T-helper 17 cell (primary cell): ENCODE data around the gene CTSC. TPM values are rescaled to one million over a fixed set of nuclear protein-coding genes. Genes with fewer than 3 reads are reported as not detected.

ENCODE experiments used
- ATAC-seq: fragments of 150-1000 bp; cut with Tn5 transposase; 2 replicates; pipeline ENCODE4 v1.10.0; 2021; ENCODE audit warnings: mild to moderate bottlenecking, moderate library complexity
- DNase-seq, 3 donors: peaks; one replicate each; pipeline versions ENCODE4 v3.0.0 to v3.0.0-alpha.2; 2020 to 2021
- H3K9me3 ChIP-seq: one replicate; pipeline ENCODE4 v1.7.0; 2013; ENCODE audit warnings: low read length, mild to moderate bottlenecking; ENCODE audit not compliant: control insufficient read depth, poor library complexity, severe bottlenecking
- H3K27ac Mint-ChIP-seq: one replicate; pipeline ENCODE4 v1.8.0; 2022; ENCODE audit warnings: mild to moderate bottlenecking, moderate library complexity, mixed read lengths
- H3K27me3 Mint-ChIP-seq: one replicate; pipeline ENCODE4 v1.8.0; 2022; ENCODE audit warnings: mixed read lengths
- H3K36me3 Mint-ChIP-seq: one replicate; pipeline ENCODE4 v1.8.0; 2022; ENCODE audit warnings: low read depth, mixed read lengths
- H3K4me1 Mint-ChIP-seq: one replicate; pipeline ENCODE4 v1.8.0; 2022; ENCODE audit warnings: mild to moderate bottlenecking, mixed read lengths
- H3K4me3 Mint-ChIP-seq: one replicate; pipeline ENCODE4 v1.8.0; 2022; ENCODE audit warnings: mild to moderate bottlenecking, moderate library complexity, mixed read lengths
- total RNA-seq, 4 donors: library from RNA in 2 of 4; stranded (reverse) in 2 of 4; gene quantifications; one replicate each; pipeline ENCODE4 v1.2.3 and lab custom pipeline; 2022 to 2026

The CTSC gene
- total RNA-seq, 2 donors from 2014 or later, result 52.8 to 69.8 TPM

DNA sequence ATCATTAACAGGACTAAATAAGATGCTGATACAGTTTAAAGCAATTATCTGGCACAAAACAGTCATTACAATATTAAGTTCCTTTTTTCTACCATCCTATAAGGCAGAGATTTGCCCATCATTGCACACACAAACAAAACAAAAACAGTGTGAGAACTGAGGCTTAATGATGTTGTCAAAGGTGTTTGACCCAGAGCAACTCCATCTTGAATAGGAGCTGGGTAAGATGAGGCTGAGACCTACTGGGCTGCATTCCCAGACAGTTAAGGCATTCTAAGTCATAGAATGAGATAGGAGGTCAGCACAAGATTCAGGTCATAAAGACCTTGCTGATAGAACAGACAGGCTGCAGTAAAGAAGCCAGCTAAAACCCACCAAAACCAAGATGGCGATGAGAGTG, 33.2 kb downstream of the CTSC start:
- DNase-seq (no peak), ATAC-seq (no peak)
- Mint-ChIP-seq H3K4me3 (no peak overlapping the region), H3K36me3 (peaks cover 25% of the 10 kb centered on the region), H3K4me1 (peaks cover 27% of the 10 kb centered on the region), H3K27me3 (no peaks in the 10 kb centered on the region), H3K27ac (no peak overlapping the region)
- no peaks in the 10 kb centered on the region for H3K9me3 ChIP-seq

DNA sequence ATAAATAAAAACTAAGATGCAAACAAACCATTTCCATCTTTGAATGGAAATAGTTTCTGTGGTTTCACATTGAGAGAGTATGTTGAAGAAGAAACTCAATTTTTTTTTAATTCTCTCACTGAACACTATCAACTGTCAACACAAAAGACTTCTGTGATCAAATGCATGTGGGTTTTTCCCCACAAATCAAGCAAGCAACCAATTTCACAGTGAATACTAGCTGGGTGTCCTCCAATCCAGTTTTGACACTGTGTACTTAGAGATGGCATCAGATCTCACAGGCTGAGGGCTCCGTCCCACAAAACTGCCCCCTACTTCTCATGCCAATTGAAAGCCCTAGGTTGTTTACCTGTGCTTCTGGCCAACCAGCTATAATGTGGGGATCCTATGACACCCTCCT, 34.5 kb downstream of the CTSC start:
- Mint-ChIP-seq H3K27ac (peak overlapping the region; percentile 62), H3K4me3 (no peak overlapping the region), H3K4me1 (peaks cover 30% of the 10 kb centered on the region), H3K27me3 (no peaks in the 10 kb centered on the region), H3K36me3 (peaks cover 21% of the 10 kb centered on the region)
- DNase-seq (no peak), ATAC-seq (no peak)
- no peaks in the 10 kb centered on the region for H3K9me3 ChIP-seq

DNA sequence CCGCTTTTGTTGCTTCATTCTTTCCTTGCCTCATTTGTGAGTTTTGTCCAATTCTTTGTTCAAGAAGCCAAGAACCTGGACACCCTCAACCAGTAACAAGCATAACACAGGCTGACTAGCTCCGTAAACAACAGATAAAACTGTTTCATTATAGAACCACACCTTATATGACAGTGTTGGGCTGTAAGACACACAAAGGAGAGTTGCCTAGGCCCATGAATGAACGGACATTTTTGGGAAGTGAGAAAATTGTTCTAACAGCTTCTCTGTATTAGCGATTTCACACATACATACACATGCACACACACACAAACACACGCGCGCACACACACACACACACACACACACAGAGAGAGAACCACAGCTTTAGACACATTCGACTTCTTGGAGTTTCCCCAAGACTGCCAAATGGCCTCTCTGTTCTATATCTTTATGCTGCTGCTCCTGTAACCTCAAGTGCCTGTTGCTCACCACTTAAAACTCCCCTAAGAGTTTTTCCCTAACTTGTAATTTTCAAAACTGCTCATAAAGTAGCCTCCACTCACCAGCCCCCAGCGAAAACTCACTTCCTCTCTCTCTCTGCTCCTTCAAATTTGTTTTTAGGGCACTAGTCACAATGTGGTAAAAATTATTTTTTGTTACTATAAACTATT, 35.9 kb downstream of the CTSC start:
- Mint-ChIP-seq H3K27me3 (no peaks in the 10 kb centered on the region), H3K36me3 (peaks cover 15% of the 10 kb centered on the region), H3K4me1 (peaks cover 27% of the 10 kb centered on the region), H3K27ac (peak overlapping the region; percentile 85), H3K4me3 (peak overlapping the region; percentile 67)
- no peak for DNase-seq
- H3K9me3 ChIP-seq, result no peaks in the 10 kb centered on the region
- ATAC-seq, result peak; percentile 84

DNA sequence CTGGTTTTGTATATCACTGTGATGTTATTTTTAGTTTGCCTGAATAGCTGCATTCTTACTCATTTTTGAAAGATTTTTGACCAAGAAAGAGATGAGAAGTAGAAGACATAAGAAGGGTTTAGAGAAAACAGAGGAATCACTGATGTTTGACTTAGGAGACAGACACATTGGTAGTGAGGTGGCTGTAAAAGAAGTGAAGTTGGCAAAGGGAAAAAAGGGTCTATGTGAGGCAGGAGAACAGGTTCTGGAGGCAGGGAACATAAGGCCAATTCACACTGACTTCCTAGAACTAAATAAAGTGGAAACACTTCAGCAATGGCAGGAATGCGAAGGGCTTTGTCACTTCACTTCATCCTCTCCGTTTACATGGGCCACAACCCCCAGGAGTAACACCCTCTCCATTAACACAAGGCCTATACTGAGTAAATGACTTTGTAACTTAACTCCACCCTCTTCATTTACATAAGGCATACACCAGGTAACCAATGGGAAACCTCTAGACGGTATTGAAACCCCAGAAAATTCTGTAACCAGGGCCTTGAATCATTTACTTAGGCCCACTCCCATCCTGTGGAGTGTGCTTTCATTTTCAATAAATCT, 36.5 kb downstream of the CTSC start:
- H3K36me3 Mint-ChIP-seq, result peaks cover 11% of the 10 kb centered on the region
- H3K9me3 ChIP-seq, result no peaks in the 10 kb centered on the region
- DNase-seq (no peak), ATAC-seq (peak; percentile 64)
- peaks cover 27% of the 10 kb centered on the region for H3K4me1 Mint-ChIP-seq
- H3K27me3 Mint-ChIP-seq, result no peaks in the 10 kb centered on the region
- H3K27ac Mint-ChIP-seq, result peak overlapping the region; percentile 85
- H3K4me3 Mint-ChIP-seq, result peak overlapping the region; percentile 67

DNA sequence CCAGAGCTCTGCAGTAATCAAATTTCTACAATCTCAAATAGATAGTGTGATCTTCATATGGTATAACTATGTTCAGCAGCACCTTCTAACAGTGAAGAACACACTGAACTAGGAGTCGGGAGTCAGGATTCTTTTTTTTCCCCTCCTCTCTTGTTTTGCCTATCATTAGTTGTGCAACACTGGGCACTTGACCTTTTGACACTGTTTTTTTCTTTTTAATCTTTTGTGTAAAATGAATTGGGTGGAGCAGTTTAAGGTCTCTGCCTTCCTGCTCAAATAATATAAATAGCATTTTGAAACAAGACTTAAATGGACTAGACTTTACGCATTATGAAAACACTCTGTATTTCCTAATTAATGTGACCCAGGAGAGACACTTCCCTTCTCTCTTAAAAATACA, 39.7 kb downstream of the CTSC start:
- ATAC-seq (no peak), DNase-seq (no peak)
- H3K4me3 Mint-ChIP-seq, result no peak overlapping the region
- peaks cover 12% of the 10 kb centered on the region for H3K36me3 Mint-ChIP-seq
- H3K27ac Mint-ChIP-seq, result no peak overlapping the region
- peaks cover 17% of the 10 kb centered on the region for H3K4me1 Mint-ChIP-seq
- no peaks in the 10 kb centered on the region for H3K9me3 ChIP-seq
- H3K27me3 Mint-ChIP-seq, result no peaks in the 10 kb centered on the region

DNA sequence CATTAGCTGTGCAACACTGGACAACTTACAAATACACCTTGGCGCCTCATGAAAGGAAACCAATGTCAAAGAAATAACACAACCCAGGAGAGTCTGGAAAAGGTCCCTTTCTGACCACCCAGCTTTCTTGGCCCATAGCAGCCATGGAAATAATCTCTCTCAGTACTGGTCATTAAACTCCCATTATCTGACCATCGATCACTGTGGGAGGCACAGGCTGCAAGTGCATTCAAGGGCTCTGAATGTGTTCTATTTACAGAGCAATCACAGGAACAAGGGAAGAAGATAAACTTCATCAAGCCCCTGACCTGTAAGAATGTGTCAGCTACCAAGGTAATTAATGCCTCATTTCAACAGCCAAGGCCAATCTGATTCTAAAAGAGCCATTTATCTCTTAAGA, 40.1 kb downstream of the CTSC start:
- ATAC-seq (no peak), DNase-seq (no peak)
- H3K9me3 ChIP-seq, result no peaks in the 10 kb centered on the region
- Mint-ChIP-seq H3K4me1 (peaks cover 17% of the 10 kb centered on the region), H3K4me3 (no peak overlapping the region), H3K36me3 (peaks cover 12% of the 10 kb centered on the region), H3K27ac (no peak overlapping the region), H3K27me3 (no peaks in the 10 kb centered on the region)

DNA sequence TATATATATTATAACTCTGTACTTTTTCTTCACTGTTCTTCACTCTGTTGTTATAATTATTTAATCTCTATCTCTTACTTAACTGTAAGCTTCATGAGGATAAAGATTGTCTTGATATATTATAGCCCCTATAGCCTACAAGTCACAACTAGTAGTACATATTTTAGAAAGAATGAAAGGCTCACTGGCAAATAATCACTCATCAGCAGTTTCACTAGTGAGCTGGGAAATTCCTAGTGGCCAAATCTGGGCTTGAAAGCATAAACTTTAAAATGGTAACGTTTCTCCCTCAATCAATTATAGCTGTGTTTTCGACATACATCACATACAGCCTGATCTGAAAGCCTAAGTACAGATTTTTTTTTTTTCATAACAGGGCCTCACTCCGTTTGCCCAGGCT, 42.5 kb downstream of the CTSC start:
- no peaks in the 10 kb centered on the region for H3K27me3 Mint-ChIP-seq
- ATAC-seq (no peak), DNase-seq (no peak)
- H3K4me3 Mint-ChIP-seq, result no peak overlapping the region
- H3K4me1 Mint-ChIP-seq, result peaks cover 4% of the 10 kb centered on the region
- H3K27ac Mint-ChIP-seq, result peak overlapping the region; percentile 41
- peaks cover 10% of the 10 kb centered on the region for H3K36me3 Mint-ChIP-seq
- H3K9me3 ChIP-seq, result no peaks in the 10 kb centered on the region

DNA sequence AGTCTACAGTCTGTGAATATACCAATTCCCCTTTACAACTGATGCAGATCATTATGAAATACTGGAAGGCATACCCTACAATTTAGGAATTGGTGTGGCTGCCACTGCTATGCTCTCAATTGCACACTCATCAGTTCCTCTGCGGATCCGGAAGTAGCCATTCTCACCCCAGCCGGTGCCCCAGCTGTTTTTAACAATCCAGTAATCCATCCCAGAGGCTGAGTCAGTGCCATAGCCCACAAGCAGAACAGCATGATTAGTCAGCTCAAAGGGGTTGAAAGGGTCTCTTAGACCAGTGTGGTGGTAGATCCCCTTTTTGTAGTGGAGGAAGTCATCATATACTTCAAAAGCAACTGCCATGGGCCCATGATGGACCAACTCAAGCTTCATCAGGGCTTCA, 43.6 kb downstream of the CTSC start:
- Mint-ChIP-seq H3K27ac (no peak overlapping the region), H3K36me3 (peaks cover 10% of the 10 kb centered on the region), H3K4me3 (no peak overlapping the region)

DNA sequence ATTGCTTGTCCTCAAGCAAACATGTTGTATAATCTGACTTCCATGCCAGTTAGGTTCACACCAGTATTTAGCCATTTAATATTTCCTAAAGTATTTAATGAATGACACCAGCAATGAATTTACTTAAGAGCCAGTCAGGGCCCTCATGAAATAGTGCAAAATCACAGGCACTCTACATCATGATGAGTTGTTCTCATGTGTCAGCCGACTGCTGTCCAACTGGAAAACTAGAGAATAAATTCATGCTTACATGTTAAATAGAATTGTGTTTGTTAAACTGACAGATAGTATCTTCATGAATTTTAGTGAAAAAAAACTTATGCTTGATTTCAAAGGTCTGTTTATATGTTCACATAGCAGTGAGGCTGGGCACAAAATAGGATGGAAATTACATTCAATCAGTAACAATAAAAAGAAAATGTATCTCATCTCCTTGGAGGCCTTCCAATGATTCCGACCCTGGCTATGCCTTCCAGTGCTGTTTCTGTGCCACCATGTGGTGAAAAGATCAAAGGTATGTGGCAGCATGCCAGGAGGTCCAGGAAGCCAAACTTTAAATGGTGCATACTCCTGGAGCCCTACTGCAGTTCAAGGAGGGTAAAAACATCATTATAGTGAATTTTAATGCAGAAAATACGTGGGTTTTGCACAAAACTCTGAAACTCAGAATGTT, 45.2 kb downstream of the CTSC start:
- Mint-ChIP-seq H3K4me1 (no peaks in the 10 kb centered on the region), H3K27ac (no peak overlapping the region), H3K36me3 (peaks cover 10% of the 10 kb centered on the region), H3K27me3 (no peaks in the 10 kb centered on the region), H3K4me3 (no peak overlapping the region)
- H3K9me3 ChIP-seq, result no peaks in the 10 kb centered on the region
- ATAC-seq (no peak), DNase-seq (no peak)

More for the DNA sequence above, 43.6 kb downstream of the CTSC start:
- H3K27me3 Mint-ChIP-seq, result no peaks in the 10 kb centered on the region
- no peak for DNase-seq
- ATAC-seq, result no peak
- H3K9me3 ChIP-seq, result no peaks in the 10 kb centered on the region
- peaks cover 3% of the 10 kb centered on the region for H3K4me1 Mint-ChIP-seq

DNA sequence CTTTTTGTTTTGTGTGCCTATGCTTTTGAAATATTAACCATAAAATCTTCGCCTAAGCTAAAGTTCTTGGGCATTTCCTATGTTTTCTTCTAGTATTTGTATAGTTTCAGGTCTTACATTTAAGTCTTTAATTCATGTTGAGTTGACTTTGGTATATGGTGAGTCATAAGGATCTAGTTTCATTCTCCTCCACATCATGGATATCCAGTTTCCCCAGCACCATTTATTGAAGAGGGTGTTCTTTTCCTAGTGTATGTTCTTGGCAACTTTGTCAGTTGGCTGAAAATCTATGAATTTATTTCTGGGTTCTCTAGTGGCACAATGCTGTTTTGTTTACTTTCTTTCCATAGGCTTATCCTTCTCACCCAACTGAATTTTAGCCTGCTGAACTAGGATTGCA, 49.0 kb downstream of the CTSC start:
- no peak overlapping the region for H3K27ac Mint-ChIP-seq
- H3K36me3 Mint-ChIP-seq, result peaks cover 3% of the 10 kb centered on the region
- H3K27me3 Mint-ChIP-seq, result no peaks in the 10 kb centered on the region
- no peak for DNase-seq
- no peak for ATAC-seq
- H3K4me3 Mint-ChIP-seq, result no peak overlapping the region
- no peaks in the 10 kb centered on the region for H3K9me3 ChIP-seq
- no peaks in the 10 kb centered on the region for H3K4me1 Mint-ChIP-seq

DNA sequence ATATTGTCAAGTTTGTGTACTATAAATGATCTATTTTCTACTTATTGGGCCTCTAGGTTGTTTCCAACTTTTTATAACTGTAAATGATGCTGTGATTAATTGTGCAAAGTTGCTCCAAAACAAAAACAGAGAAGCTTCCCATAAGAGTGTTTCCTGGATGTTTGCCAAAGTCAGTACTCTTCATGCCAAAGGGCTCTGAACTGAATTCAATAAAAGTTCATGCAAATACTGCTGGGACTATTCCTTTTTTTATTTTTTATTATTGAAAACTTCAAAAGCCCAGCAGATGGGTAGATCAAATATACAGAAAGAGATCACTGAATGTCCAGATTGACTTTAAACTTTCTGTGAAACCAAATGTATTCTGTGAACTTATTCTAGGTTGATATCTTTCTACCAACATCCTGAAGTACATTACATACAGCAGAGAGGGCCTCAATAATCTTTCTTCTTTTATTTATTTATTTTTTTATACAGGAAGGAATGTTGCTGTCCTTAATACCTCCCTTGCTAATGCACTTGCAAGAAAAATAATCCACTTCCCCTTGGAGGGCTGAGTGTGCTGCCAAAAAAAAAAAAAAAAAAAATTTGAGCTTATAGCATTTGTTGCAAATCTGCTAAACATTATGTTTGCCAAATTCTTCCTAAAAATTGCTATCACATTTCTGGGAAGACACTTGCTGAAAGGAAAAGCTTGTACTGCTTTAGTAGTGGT, 53.0 kb downstream of the CTSC start:
- Mint-ChIP-seq H3K36me3 (peaks cover 2% of the 10 kb centered on the region), H3K4me1 (no peaks in the 10 kb centered on the region), H3K27ac (no peak overlapping the region), H3K27me3 (no peaks in the 10 kb centered on the region), H3K4me3 (no peak overlapping the region)
- DNase-seq, result no peak
- no peak for ATAC-seq
- H3K9me3 ChIP-seq, result no peaks in the 10 kb centered on the region

DNA sequence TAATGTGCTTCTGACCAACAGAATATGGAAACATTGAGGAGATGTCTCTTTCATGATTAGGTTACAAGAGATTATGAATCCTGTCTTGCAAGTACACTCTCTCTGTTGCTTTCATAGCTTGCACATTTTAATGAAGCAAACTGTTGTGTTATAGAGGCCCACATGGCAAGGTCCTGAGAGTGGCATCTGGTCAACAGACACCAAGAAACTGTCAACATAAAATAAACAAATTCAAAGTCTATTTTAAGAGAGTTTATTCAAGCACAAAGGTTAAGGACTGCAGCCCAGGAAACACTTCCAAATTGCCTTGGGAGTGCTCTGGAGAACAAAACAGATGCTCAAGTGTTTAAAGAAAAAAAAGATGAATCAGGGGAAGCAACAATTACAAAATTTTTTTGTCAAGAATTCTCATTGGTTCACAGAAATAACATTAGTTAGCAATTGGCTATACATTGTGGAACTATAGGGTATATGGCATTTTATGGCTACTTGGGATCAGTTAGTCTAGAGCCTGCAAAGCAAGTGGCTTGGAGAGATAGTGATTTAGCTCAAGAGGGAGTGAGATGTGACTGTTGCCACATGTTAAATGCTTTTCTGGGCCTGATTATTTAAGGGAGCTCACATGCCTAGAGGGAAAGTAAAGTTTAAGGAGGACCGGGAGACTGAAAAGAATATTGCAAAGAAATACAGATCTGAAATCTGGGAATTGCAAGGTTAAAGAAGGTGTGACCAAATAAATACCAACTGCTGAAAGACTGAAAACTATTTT, 54.6 kb downstream of the CTSC start:
- Mint-ChIP-seq H3K4me1 (no peaks in the 10 kb centered on the region), H3K36me3 (peaks cover 4% of the 10 kb centered on the region), H3K27me3 (no peaks in the 10 kb centered on the region), H3K27ac (no peak overlapping the region), H3K4me3 (no peak overlapping the region)
- ATAC-seq (no peak), DNase-seq (no peak)
- H3K9me3 ChIP-seq, result no peaks in the 10 kb centered on the region

DNA sequence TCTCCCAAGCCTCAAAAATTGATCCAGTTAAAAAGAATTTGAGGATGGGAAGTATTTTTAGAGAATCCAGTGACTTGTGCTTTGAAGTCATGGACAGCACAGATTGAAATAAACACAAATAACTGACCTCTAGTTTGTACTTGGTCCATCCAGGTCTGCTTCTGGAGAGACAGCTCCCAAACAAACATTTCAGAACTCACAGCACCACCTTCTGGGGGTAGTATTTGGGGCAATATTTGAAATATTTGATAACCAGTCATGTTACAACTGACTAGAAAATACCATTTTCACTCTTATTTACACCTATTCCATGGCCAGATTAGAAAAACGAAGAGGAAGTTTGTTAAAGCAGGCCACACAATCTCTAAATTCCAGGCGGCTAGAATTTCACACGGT, 56.2 kb downstream of the CTSC start:
- no peak overlapping the region for H3K4me3 Mint-ChIP-seq
- H3K27ac Mint-ChIP-seq, result no peak overlapping the region
- H3K4me1 Mint-ChIP-seq, result no peaks in the 10 kb centered on the region
- H3K9me3 ChIP-seq, result no peaks in the 10 kb centered on the region
- DNase-seq (no peak), ATAC-seq (no peak)
- peaks cover 4% of the 10 kb centered on the region for H3K36me3 Mint-ChIP-seq
- H3K27me3 Mint-ChIP-seq, result no peaks in the 10 kb centered on the region
